Measurements from ENCODE around the gene VSTM4.

The VSTM4 gene

DNA sequence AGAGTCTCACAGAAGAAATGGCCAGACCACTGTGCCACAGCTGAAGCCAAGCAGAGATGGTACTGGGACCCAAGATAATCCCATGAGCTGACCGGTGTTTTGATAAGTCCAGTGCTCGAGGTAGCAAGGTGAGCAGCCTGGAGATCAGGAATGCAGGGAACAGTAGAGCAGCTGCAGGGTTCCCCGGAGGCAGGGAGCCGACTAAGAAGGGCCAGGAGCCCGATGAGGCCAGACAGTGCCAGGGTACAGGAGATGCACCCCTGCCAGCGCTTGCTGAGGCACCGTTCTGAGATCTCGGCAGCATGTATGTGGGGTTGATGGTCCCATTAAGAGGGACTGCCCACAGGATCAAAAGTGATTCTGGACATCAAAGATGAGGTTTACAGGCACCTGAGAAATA, 47.1 kb downstream of the VSTM4 start:
- no peak for DNase-seq

DNA sequence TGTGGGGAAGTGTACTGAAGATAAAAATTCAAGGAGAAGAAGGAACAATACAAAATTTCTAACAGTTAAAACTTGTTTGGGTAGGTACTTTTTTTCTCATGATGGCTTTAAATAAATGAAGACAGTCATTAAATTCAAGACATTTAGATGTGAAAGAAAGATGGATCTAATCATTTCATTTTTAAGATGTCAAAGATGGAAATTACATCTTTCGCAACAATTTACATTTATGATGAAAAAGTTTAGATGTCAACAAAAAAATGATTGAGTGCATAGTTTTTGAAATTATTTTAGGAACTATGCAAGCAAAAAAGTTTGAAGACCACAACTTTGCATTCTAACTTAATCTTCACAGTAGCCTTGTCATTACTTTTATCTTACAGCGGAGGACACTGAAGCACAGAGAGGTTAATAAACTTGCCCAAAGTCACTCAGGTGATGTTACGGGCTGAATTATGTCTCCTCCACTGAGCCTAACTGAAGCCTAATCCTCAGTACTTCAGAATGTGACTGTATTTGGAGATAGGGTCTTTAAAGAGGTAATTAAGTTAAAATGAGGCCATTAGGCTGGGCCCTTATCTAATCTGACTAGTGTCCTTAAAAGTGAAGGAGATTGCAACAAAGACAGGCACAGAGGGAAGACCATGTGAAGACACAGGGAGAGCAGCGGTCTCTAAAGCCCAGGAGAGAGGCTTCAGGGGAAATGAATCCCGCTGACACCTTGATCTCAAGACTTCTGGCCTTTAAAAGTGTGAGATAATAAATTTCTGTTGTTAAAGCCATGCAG, 48.2 kb downstream of the VSTM4 start:
- DNase-seq, result no peak

DNA sequence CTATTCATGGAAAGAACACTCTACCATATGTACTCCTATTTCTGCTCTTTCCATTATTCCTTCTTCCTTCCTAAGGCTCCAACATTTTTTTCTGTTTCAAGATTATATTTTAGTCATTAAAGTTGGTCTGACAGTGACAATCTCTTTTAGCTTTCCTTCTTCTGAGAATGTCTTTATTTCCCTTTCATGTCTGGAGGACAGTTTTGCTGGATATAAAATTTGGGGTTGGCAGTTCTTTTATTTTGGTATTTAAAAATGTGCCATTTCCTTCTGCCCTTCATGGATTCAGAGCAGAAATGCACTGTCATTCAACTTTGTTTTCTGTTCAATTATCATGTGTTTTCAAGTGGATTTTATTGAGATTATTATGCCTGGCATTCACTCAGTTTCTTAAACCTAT, 53.1 kb downstream of the VSTM4 start:
- no peak for DNase-seq

DNA sequence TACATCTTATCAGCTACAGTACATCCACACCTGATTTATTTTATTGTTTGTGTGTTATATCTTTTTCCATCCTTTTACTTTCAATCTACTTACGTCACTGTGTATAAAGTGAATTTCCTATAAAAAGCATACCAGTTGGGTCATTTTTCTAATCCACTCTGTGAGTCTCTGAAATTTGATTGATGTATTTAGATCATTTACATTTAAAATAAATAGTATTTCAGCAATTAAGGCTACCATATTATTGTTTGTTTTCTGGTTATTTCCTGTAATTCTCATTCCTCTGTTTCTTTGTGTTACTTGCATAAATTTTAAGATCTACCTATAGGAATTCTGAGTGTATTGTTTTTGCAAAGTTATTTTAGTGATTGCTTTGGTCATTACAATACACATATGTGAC, 53.7 kb downstream of the VSTM4 start:
- DNase-seq, result no peak

DNA sequence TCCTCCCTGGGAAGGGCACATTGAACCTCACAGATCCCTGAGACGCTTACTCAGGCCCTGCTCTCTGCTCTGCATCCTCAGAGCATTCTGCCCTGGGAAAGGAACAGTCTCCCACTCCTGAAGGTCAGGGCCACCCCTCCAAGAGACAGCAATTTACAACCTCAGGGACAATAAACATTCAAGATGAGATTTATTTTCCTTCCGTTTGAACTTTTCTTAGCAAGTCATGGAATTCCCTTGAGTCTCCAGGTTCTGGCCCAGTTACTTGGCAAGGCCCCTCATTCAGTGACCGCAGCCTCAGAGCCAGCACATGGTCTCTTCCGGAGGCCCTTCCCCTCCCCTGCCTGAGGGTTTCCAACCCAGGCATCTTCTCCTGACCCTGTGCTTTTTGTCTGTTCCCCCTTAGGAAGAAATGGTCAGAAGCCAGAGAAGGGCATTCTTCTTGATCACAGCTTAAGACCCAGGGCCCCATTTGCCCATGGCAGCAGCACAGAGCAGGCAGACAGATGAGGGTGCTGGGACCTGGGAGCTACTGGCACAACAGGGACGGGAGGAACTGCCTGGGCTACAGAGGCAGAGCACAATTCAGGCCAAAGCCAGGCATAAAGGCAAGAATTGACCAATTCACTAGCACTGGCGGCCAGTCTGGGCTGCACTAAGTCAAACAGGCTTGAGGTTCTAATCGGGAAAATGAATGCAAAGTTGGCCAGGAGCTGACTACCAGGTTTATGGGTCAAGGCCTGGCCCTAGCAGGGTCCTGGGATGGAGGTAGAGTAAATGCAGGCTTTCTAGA, 56.7 kb downstream of the VSTM4 start:
- no peak for DNase-seq

DNA sequence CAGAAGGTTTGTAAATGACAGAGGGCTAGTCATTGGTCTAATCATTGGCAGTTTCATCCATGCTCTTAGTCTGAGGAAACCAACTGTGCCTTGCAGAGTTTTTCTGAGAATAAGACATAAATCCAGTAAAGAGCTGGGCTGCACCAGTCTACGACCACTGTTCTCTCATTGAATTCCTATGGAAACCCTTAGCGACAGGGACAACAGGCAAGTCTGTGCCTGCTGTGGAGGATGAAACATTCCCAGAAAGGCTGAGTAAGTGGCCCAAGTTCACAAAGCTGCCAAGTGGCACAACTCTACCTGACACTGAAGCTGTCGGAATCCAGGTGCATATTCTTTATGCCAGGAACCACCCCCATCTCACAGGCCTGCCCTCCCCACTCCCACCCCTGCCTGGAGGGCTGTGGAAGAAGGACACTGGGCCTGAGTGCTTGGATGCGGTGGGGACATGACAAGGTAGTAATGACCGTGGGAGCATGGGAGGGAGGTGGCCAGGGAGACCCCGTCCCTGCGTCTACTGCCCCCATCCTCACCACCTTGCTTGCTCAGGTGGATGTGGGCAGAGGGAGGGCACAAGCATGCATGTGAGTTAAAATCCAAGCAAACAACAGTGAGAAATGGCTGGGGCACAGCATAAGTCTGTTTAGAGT, 58.0 kb downstream of the VSTM4 start:
- no peak for DNase-seq

DNA sequence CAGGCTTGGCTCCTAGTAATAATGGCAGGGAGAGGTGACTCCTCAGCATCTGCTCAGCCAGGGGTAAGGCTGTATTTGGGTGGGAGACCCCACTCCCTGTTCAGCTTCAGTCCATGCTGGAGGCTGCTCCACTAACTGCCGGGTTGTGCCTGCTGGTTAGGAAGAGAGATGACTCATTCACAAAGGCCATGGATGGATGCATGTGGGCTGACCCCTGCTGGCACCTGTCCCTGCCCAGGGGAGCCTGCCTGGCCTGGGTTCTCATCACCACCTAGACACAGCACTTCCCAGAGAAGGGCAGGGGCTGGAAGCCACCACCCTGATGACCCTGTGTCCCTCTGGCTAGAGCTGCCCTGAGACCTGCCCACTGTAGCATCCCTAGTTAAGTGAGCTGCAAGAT, 59.0 kb downstream of the VSTM4 start:
- DNase-seq, result no peak

DNA sequence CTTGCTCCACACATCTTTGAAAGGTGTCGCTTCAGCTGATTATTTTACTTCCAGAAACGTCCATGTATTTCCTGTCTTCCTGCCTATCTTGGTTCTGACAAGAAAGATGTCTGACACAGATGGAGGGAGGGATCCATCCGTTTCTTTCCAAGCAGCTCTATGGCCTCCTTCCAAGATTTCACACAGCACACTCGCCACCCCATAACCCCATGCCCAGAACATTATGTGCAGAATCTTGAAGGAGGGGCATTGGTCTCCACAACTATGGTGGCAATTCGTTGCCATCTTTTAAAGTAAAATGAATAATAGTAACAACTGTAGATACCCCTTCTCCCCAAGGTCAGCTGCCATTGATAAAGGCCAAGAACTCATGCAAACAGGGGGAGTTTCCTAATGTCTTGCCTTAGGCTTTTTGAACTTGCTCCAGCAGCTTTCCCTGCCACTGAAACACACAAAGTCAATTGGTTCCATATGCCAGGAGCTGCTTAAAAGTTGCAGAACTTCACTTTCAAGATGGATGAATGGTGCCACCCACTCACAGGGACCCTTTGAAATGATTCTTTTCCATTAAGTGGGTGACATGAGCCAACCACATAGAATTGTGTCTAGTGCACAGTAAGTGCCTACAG, 60.0 kb downstream of the VSTM4 start:
- no peak for DNase-seq

DNA sequence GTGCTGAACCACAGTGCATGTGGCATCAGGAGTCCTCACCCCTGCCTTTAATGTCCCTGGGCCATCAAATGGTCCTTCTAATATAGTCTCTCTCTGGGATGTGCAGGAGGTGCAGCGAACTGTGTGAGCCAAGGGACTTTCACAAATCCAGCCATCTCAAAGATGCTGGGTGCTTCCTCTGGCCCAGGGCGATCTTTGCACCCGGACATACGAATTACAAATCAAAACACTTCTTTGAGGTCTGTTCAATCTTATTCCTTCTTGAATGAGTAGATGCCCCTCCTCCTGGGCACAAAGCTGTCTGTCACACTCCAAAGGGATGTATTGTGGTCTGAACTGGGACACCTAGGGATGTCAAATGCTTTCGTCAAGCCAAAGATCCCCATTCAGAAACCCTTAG, 60.6 kb downstream of the VSTM4 start:
- no peak for DNase-seq

DNA sequence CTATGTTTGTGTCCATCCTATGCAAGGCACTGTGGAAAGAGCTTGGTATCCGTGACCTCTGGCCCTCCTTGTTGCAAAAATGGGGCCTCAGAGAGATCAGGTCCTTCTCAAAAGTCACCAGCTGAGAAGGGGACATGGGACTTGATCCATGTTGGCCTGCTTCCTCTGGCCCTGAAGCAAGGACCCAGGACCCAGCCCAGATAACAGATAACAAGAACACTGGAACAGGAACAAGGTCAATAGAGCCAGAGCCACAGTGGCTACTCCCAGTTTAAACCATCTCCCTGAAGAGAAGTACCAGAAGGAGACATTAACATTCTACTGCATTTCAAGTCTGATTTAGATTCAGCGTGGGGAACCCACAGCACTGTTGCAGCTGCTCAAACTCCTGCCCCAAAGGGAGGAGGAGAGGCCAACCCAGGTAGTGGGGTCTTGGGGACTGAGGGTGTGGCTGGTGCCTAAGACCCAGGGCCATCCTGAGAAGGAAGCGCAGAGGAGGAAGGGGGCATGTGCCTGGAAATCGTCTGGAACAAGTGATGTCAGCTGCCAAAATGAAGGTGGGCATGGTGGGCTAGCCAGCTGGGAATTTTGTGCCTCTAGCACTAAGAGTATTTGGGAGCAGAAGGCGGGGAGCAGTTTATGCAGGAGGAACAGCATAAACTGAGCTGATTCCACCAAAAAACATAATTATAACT, 61.2 kb downstream of the VSTM4 start:
- no peak for DNase-seq

DNA sequence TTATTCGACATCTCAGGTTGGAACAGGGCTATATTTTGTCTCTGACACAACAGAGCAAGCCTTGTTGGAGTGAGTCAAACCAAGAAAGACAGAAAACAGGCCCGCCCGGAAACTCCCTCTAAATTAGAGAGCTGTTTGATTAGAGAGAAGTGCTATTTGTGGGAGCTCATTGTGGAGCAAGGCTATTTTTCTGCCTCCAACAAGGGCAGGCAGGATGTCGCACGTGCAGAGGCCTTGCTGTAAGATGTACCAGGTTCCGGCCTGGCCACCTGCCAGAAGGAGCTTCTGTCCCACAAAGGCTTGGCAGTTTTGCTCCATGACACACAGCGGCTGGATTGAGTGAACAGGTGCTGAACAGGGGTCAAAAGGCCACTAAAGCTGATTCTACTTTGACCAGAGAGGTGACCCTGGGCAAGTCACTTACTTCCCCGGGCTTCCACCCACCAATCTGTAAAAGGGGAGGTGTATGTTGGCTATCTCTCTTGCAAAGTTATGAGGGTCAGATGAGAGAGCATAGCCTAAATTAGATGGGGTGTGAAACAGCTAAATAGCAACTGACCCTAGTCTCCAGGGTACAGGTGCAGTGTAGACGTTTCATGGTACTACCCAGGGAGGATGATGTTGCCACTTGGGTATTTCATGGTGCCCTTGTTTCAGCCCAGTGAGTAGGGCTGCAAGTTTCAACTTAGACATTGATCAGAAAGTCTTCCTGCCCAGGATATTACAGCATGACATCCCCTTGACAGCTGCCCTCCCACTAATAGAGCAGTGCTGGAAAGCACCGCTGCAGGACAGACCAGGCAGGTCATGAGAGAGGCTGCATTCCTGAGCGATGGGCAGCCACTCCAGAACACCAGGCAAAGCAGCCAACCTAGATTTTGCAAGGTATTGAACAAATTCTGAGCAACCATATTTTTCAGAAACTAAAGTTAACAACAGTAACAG, 62.0 kb downstream of the VSTM4 start:
- no peak for DNase-seq

DNA sequence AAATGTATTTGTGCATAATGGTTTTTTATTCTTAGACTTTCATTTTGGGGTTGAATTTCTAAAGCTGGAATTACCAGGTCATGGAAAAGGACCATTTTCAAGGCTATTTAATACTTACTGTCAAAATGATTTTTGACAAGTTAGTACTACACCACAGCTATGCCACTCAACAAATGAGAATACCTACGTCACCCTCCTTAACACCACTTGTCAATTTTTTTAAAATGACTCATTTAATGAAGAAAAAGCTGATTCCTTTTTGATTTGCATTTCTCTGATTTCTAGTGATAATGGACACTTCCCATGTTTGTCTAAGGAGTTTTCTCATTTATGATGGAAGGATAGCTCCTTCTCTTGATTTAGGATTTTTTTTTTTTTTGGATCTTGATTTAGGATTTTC, 63.3 kb downstream of the VSTM4 start:
- DNase-seq, result no peak

DNA sequence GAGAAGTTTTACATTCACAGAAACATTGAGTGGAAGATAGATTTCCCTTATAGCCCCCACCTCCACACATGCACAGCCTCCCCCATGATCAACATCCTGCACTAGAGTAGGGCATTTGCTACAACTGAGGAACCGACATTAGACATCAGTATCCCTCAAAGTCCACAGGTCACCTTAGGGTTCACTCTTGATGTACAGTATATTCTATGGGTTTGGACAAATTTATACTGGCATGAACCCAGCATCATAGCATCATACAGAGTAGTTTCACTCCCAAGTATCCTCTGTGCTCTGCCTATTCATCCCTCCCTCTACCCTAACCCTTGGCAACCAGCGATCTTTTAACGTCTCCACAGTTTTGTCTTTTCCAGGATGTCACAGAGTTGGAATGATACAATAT, 64.4 kb downstream of the VSTM4 start:
- DNase-seq, result no peak

DNA sequence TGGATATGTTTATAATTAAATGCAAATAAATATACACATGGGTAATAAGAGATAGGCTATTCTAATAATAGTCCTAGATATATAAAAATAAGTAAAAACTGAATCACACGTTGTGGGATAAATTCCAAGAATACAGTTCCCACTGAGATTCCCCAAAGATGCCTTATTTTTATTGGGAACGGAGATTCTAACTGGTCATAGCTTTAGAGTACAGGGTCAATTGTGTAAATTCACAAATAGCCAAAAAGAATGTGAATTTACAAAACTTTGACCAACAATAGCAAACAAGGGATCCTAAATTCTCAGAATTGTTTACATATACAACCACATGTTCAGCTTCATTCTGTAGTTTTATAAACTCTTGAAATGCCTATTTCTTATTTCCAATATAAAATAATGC, 65.0 kb downstream of the VSTM4 start:
- DNase-seq, result no peak

DNA sequence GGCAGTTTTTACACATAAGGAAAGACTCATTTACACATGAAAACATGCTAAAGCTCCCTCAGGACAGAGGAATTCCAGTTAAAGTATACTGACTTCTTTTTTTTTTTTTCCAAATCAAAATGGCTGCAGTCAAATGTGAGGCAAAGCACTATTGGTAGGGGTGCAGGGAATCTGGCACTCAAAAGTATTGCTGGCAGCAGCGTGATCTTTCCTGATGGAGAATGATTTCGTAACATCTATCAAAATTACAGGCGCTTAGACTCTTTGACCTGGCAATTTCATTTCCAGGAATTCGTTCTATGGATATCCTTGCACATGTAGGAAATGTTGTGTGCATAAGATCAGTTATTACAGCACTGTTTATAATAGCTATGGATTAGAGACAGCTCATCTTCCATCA, 65.7 kb downstream of the VSTM4 start:
- no peak for DNase-seq

DNA sequence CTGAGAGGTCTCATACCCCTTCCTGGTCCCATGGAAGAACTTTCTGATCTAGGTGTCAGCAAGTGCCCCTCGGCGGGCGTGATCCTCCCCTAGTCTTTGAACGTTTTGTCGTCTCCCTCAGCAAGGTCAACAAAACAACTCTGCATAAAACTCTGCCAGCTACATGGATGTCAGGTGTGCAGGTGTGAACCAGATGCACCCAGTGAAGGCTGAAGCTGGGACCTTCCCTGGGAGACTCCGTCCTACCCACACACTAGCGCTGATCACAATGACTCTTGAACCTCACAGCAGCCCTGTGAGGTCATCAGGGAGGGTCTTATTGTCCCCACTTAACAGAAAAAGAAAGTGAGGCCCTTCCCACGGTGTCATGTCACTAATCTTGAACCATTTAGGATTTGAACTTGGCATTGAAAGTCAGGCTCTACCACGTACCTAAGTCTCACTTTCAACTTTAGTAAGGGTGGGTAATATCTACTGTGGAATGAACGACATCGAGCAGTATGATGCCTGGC, 68.1 kb downstream of the VSTM4 start:
- no peak for DNase-seq

DNA sequence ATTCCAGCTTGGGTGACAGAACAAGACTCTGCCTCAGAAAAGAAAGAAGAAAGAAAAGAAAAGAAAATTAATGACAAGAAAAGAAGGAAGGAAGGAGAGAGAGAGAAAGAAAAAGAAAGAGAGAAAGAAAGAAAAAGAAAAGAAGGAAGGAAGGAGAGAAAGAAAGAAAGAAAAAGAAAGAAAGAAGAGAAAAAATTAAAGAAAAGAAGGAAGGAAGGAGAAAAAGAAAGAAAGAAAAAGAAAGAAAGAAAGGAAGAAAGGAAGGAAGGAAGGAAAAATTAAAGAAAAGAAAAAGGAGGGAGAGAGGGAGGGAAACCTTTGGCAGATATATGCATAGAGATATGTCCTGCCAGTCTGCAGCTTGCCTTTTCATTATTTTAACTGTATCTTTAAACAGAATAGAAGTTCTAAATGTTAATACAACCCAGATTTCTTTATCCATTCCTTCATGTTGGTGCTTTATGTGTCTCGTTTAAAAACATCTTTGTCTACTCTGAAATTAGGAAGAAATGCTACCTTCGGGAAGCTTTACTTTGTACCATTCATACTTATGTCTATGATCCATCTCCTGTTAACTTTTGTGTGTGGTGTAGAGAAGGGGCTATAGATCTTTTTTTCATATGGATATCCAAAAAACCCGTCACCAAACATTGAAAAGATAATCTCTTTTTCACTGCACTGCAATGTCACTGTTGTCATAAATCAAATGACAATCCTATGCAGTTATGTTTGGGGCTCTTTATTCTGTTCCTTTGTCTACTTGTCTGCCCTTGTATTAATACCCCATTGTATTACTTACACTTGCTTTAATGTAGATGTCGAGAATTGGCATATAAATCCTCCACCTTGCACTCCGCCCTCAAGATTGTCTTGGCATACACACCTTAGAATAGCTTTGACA, 70.8 kb downstream of the VSTM4 start:
- no peak for DNase-seq

DNA sequence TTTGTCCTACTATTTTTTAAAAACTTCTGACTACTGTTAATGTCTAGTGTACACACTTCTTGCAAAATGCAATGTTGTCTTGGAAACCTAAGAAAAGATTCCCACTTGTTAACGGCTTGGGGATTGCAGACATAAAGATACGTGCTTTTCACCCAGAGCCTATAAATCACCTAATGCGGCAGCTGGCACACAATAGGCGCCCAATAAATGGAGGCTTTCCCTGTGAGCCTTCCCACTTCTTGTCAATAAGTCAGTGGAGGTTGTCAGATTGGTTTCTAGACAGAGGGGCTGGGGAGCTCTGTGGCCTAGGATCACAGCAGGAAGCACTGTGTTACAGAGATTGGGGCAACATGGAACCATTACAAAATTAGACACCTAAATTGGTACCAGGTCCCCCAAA, 74.7 kb downstream of the VSTM4 start:
- DNase-seq, result no peak

DNA sequence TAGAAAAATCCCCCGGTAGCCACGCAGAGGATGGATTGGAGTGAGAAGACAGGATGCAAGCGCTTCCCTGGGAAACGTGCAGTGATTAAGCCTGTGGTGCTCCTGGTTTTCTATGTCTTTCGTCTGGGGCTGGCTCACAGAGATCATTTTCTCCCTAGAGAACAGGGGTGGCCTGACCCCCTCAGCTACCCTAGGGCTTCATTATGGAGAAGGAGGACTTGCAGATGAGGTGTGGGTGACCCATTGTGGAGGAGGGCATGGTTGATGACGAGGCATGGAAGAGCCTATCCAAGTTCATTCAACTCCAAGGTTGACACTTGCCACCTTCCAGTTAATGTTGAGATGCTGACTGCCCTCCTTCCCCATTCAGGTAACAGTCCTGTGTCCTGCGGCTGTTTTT, 75.9 kb downstream of the VSTM4 start:
- DNase-seq, result no peak

DNA sequence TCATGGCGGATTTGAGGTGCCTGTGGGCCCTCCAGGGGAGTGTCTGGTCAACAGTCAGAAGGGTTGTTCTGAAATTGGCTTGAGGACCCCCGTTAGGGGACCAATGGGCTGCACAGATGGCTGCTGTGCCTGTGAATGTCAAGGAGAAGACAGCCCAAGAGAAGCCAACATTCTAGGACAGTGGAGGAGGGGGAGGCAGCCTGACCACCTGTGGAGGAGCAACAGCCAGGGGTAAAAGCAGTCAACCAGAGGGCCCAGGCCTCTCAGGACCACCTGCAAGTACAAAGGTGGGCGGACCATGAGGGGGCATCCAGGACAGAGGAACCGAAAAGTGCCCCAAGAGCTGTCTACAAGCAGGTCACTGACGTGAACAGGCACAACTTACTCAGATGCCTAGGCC, 76.6 kb downstream of the VSTM4 start:
- DNase-seq, result no peak

Measured in NCI-H510A (cell line).